GM21528 (cell line): ENCODE measurements around the gene KIFBP.

Experiments used
- ATAC-seq: cut with Tn5 transposase; IDR thresholded peaks from one replicate; pipeline ENCODE4 v1.9.1; 2021; ENCODE audit warnings: mild to moderate bottlenecking, moderate library complexity; ENCODE audit not compliant: unreplicated experiment, low FRiP score

Gene KIFBP

GRCh38 chr10:69047111-69047832 lies 58.7 kb downstream of the KIFBP start:
- no peak for ATAC-seq

- no peak for ATAC-seq
Observed at GRCh38 chr10:69048103-69048502, 59.5 kb downstream of the KIFBP start.

GRCh38 chr10:69049566-69049961 lies 61.0 kb downstream of the KIFBP start:
- no peak for ATAC-seq

GRCh38 chr10:69051303-69051702 lies 62.7 kb downstream of the KIFBP start:
- ATAC-seq = no peak

GRCh38 chr10:69051710-69052487 lies 63.3 kb downstream of the KIFBP start:
- ATAC-seq = no peak

- no peak for ATAC-seq
Observed at GRCh38 chr10:69052736-69053135, 64.1 kb downstream of the KIFBP start.

GRCh38 chr10:69055241-69055640 lies 66.6 kb downstream of the KIFBP start:
- no peak for ATAC-seq

- no peak for ATAC-seq
Observed at GRCh38 chr10:69056129-69056528, 67.5 kb downstream of the KIFBP start.

- ATAC-seq = no peak
Observed at GRCh38 chr10:69056536-69057260, 68.1 kb downstream of the KIFBP start.

GRCh38 chr10:69057261-69057950 lies 68.8 kb downstream of the KIFBP start:
- no peak for ATAC-seq

GRCh38 chr10:69057951-69058297 lies 69.3 kb downstream of the KIFBP start:
- ATAC-seq = no peak

GRCh38 chr10:69060127-69060798 lies 71.7 kb downstream of the KIFBP start:
- no peak for ATAC-seq

- no peak for ATAC-seq
Observed at GRCh38 chr10:69061305-69062161, 72.9 kb downstream of the KIFBP start.

- no peak for ATAC-seq
Observed at GRCh38 chr10:69062901-69063300, 74.3 kb downstream of the KIFBP start.

- ATAC-seq = no peak
Observed at GRCh38 chr10:69064762-69065328, 76.2 kb downstream of the KIFBP start.

- ATAC-seq = no peak
Observed at GRCh38 chr10:69065406-69066361, 77.1 kb downstream of the KIFBP start.
